Activated CD4-positive, alpha-beta T cell treated with anti-CD3 and anti-CD28 coated beads for 36 hours (primary cell): ENCODE data around the gene CHST11. TPM values are rescaled to one million over a fixed set of nuclear protein-coding genes. Genes with fewer than 3 reads are reported as not detected.
A peak's percentile ranks its signal among the peaks of the same experiment; 100 is the strongest.

Experiments
- ATAC-seq: fragments of 200-7000 bp; cut with Tn5 transposase; one replicate; pipeline ENCODE4 v1.10.0; 2021; ENCODE audit warnings: mild to moderate bottlenecking, moderate library complexity
- CTCF ChIA-PET: fragments of 350-600 bp; sonication (Branson Sonifier 250); formaldehyde crosslinking; loops from one replicate; lab custom pipeline; 2021; ENCODE audit warnings: antibody characterized with exemption; lab: Charles Lee
- POLR2A ChIA-PET: fragments of 350-600 bp; sonication (Branson Sonifier 250); formaldehyde crosslinking; loops from one replicate; lab custom pipeline; 2021; ENCODE audit warnings: antibody characterized with exemption, inconsistent platforms; lab: Charles Lee
- DNase-seq: peaks from one replicate; pipeline ENCODE4 v3.0.0-alpha.2; 2020
- H3K27ac Mint-ChIP-seq: one replicate; pipeline ENCODE4 v1.8.0; 2021; ENCODE audit warnings: mixed read lengths
- H3K27me3 Mint-ChIP-seq: one replicate; pipeline ENCODE4 v1.8.0; 2021; ENCODE audit warnings: mixed read lengths
- H3K36me3 Mint-ChIP-seq: one replicate; pipeline ENCODE4 v1.8.0; 2021; ENCODE audit warnings: low read depth, mixed read lengths
- H3K4me1 Mint-ChIP-seq: one replicate; pipeline ENCODE4 v1.8.0; 2021; ENCODE audit warnings: mixed read lengths
- H3K4me3 Mint-ChIP-seq: one replicate; pipeline ENCODE4 v1.8.0; 2021; ENCODE audit warnings: mild to moderate bottlenecking, moderate library complexity, mixed read lengths
- H3K9me3 Mint-ChIP-seq: one replicate; pipeline ENCODE4 v1.8.0; 2021; ENCODE audit warnings: low read depth, mixed read lengths
- intact Hi-C, 2 experiments: fragments of 100-400 bp; cut with DNase I in 1 of 2; cut with micrococcal nuclease in 1 of 2; formaldehyde crosslinking; loops; one replicate each; pipeline versions ENCODE4 v1.14.2 to v1.15.1; 2022 to 2024; cut with DNase I, micrococcal nuclease
- total RNA-seq, 2 experiments: library from RNA; stranded (reverse); gene quantifications; one replicate each; pipeline ENCODE4 v1.2.3, GENCODE V29; 2021

Gene CHST11
- total RNA-seq, 2 experiments from 2014 or later: 33.3 to 33.6 TPM

GRCh38 chr12:104452087-104452486, 4.7 kb upstream of the CHST11 start:
- intact Hi-C loops: no loop called here
- DNase-seq (no peak), ATAC-seq (no peak)
- H3K27ac Mint-ChIP-seq: no peak overlapping the region
- H3K9me3 Mint-ChIP-seq: peaks cover 2% of the 10 kb centered on the region
- H3K27me3 Mint-ChIP-seq: no peaks in the 10 kb centered on the region
- no peaks in the 10 kb centered on the region for H3K36me3 Mint-ChIP-seq
- H3K4me1 Mint-ChIP-seq: peaks cover 11% of the 10 kb centered on the region
- POLR2A ChIA-PET: no interaction called here
- H3K4me3 Mint-ChIP-seq: no peak overlapping the region
- CTCF ChIA-PET: interaction anchor here (1.1 kb wide), 1 partner anchor 39 kb away, joined by 3 read pairs; no protein-coding TSS in a partner anchor

DNA sequence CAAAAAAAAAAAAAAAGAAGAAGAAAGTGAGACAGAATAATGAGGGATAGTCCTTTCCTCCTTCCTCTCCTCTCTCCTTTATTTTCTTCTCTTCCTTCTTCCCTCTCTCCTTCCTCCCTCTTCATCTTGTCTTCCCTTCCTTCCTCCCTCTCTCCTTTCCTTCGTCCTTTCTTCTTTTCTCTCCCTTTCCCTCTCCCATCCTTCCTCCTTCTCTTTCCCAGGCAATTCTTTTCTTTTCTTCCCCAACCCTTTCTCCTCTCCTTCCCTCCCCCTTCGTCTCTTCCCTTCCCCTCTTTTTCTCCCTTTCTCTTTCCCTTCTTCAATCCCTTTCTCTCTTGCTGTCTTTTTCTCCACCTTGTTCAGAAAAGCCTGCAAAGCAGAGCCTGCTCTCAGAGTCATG, 3.6 kb upstream of the CHST11 start:
- no peak overlapping the region for H3K27ac Mint-ChIP-seq
- no peak for DNase-seq
- ChIA-PET CTCF (interaction anchor here (0.9 to 1.1 kb wide), 2 partner anchors 9 to 40 kb away, joined by 3 to 4 read pairs; no protein-coding TSS in a partner anchor), POLR2A (no interaction called here)
- ATAC-seq: no peak
- H3K4me3 Mint-ChIP-seq: no peak overlapping the region
- no peaks in the 10 kb centered on the region for H3K36me3 Mint-ChIP-seq
- intact Hi-C loops: no loop called here
- H3K9me3 Mint-ChIP-seq: peaks cover 2% of the 10 kb centered on the region
- no peaks in the 10 kb centered on the region for H3K27me3 Mint-ChIP-seq
- peaks cover 11% of the 10 kb centered on the region for H3K4me1 Mint-ChIP-seq

- peaks cover 20% of the 10 kb centered on the region for H3K4me1 Mint-ChIP-seq
- H3K27ac Mint-ChIP-seq: no peak overlapping the region
- intact Hi-C loops: loop anchor here (5.0 kb wide), 2 partner anchors 73 to 613 kb away; partner anchors contain the start of gene NT5DC3 (in 1 of the 2)
- H3K9me3 Mint-ChIP-seq: peaks cover 2% of the 10 kb centered on the region
- ChIA-PET POLR2A (no interaction called here), CTCF (no interaction called here)
- H3K4me3 Mint-ChIP-seq: no peak overlapping the region
- ATAC-seq (no peak), DNase-seq (no peak)
- H3K27me3 Mint-ChIP-seq: no peaks in the 10 kb centered on the region
- H3K36me3 Mint-ChIP-seq: no peaks in the 10 kb centered on the region
Measured at GRCh38 chr12:104454997-104455396, 1.8 kb upstream of the CHST11 start.

- ChIA-PET POLR2A (no interaction called here), CTCF (interaction anchor here (0.7 to 1.4 kb wide), 8 partner anchors 11 to 290 kb away, joined by 3 to 5 read pairs (median 3); no protein-coding TSS in a partner anchor)
- Mint-ChIP-seq H3K27ac (peak overlapping the region; percentile 89), H3K4me3 (peak overlapping the region; percentile 91), H3K4me1 (peaks cover 28% of the 10 kb centered on the region), H3K9me3 (peaks cover 2% of the 10 kb centered on the region), H3K27me3 (no peaks in the 10 kb centered on the region), H3K36me3 (no peaks in the 10 kb centered on the region)
- DNase-seq (no peak), ATAC-seq (no peak)
- intact Hi-C loops: loop anchor here (1.0 to 5.0 kb wide), 13 partner anchors 43 to 651 kb away; partner anchors contain the start of genes SLC41A2 (in 2 of the 2), NT5DC3 (in 1 of the 2) and WASHC4 (in 1 of the 2)
Measured at GRCh38 chr12:104455578-104456416, 951 bp upstream of the CHST11 start.

- intact Hi-C loops: loop anchor here (1.0 to 5.0 kb wide), 16 partner anchors 37 to 650 kb away; partner anchors contain the start of genes SLC41A2 (in 2 of the 2), NOPCHAP1 (in 1 of the 2), NT5DC3 (in 1 of the 2) and WASHC4 (in 1 of the 2)
- ChIA-PET POLR2A (interaction anchor here (0.7 kb wide), 1 partner anchor 238 kb away, joined by 3 read pairs; no protein-coding TSS in a partner anchor), CTCF (interaction anchor here (0.6 to 3.9 kb wide), 13 partner anchors 10 to 289 kb away, joined by 3 to 19 read pairs (median 3); no protein-coding TSS in a partner anchor)
- Mint-ChIP-seq H3K4me3 (peak overlapping the region; percentile 91), H3K9me3 (no peaks in the 10 kb centered on the region), H3K36me3 (no peaks in the 10 kb centered on the region), H3K4me1 (peaks cover 40% of the 10 kb centered on the region), H3K27ac (peak overlapping the region; percentile 97), H3K27me3 (no peaks in the 10 kb centered on the region)
- DNase-seq (peak; percentile 77), ATAC-seq (peak; percentile 35)
Measured at GRCh38 chr12:104456950-104457745, 400 bp downstream of the CHST11 start.

DNA sequence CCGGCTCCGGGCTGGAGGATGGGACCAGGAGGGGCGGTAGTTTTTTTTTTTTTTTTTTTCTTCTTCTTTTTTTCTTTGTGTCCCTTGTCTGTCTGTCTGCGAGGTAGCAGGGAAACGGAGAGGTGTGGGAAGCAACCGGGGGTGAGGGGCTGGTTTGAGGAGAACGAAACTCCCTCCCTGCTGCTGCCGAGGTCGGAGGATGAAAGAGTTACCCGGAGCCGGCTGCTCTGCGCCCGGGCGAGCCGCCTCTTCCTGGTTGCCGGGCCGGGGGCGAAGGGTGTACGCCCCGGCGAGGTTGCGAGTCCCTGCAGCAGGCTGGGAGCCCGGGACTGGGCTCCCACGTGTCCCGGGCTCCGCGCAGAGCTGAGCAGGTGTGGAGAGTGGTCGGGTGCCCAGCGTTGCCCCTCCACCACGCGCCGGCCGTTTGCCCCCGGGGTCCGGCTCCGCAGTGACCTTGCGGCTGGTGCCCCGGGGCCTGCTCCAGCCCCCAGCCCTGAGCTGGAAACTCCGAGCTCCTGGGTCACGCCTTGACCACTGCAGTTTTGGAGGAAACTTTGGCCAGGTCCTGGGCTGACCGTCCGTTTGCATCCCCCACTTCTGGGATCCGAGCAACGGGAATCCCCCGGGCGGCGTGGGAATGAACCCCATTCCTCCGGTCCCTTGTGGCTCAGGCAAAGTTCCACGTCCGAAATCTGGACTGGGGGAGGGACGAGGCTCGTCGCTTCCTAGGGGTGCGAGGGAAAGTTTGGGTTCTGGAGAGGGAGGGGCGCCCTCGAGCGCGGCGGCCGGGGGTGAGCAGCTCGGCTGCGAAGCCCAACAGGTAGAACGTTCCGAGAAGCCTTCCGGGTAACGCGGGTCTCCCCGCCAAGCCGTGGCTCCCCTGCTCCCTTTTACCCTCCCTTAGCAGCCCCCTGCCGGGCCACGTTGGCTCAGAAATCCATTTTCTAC, 1.3 kb downstream of the CHST11 start:
- no peaks in the 10 kb centered on the region for H3K27me3 Mint-ChIP-seq
- peaks cover 2% of the 10 kb centered on the region for H3K36me3 Mint-ChIP-seq
- CTCF ChIA-PET: interaction anchor here (0.7 to 3.9 kb wide), 10 partner anchors 15 to 733 kb away, joined by 3 to 19 read pairs (median 6); no protein-coding TSS in a partner anchor
- ATAC-seq (peak; percentile 40), DNase-seq (peak; percentile 73)
- H3K27ac Mint-ChIP-seq: peak overlapping the region; percentile 97
- intact Hi-C loops: loop anchor here (1.0 to 5.0 kb wide), 14 partner anchors 36 to 649 kb away; partner anchors contain the start of genes SLC41A2 (in 2 of the 2), NOPCHAP1 (in 1 of the 2), NT5DC3 (in 1 of the 2) and WASHC4 (in 1 of the 2)
- peaks cover 48% of the 10 kb centered on the region for H3K4me1 Mint-ChIP-seq
- POLR2A ChIA-PET: interaction anchor here (0.6 to 0.7 kb wide), 2 partner anchors 229 to 237 kb away, joined by 3 read pairs; no protein-coding TSS in a partner anchor
- no peaks in the 10 kb centered on the region for H3K9me3 Mint-ChIP-seq
- peak overlapping the region; percentile 91 for H3K4me3 Mint-ChIP-seq

- peaks cover 2% of the 10 kb centered on the region for H3K36me3 Mint-ChIP-seq
- no peaks in the 10 kb centered on the region for H3K9me3 Mint-ChIP-seq
- ATAC-seq: no peak
- peaks cover 56% of the 10 kb centered on the region for H3K4me1 Mint-ChIP-seq
- peak overlapping the region; percentile 91 for H3K4me3 Mint-ChIP-seq
- no peaks in the 10 kb centered on the region for H3K27me3 Mint-ChIP-seq
- DNase-seq: peak; percentile 36
- ChIA-PET POLR2A (interaction anchor here (0.6 to 3.1 kb wide), 2 partner anchors 35 to 229 kb away, joined by 3 to 14 read pairs; no protein-coding TSS in a partner anchor), CTCF (interaction anchor here (0.6 to 3.9 kb wide), 14 partner anchors 9 to 732 kb away, joined by 3 to 19 read pairs (median 4); no protein-coding TSS in a partner anchor)
- intact Hi-C loops: loop anchor here (1.0 to 5.0 kb wide), 4 partner anchors 39 to 617 kb away; partner anchors contain the start of gene NT5DC3 (in 1 of the 2)
- H3K27ac Mint-ChIP-seq: peak overlapping the region; percentile 87
Measured at GRCh38 chr12:104458694-104459367, 2.1 kb downstream of the CHST11 start.

- H3K4me3 Mint-ChIP-seq: peak overlapping the region; percentile 91
- H3K9me3 Mint-ChIP-seq: no peaks in the 10 kb centered on the region
- H3K36me3 Mint-ChIP-seq: peaks cover 2% of the 10 kb centered on the region
- H3K4me1 Mint-ChIP-seq: peaks cover 62% of the 10 kb centered on the region
- CTCF ChIA-PET: interaction anchor here (0.6 to 3.9 kb wide), 15 partner anchors 8 to 731 kb away, joined by 3 to 19 read pairs (median 4); no protein-coding TSS in a partner anchor
- no peak for DNase-seq
- ATAC-seq: no peak
- POLR2A ChIA-PET: interaction anchor here (1.2 to 3.1 kb wide), 2 partner anchors 35 to 236 kb away, joined by 3 to 14 read pairs; no protein-coding TSS in a partner anchor
- peak overlapping the region; percentile 87 for H3K27ac Mint-ChIP-seq
- intact Hi-C loops: loop anchor here (1.0 to 5.0 kb wide), 4 partner anchors 39 to 617 kb away; partner anchors contain the start of gene NT5DC3 (in 1 of the 2)
- no peaks in the 10 kb centered on the region for H3K27me3 Mint-ChIP-seq
Measured at GRCh38 chr12:104459368-104459909, 2.7 kb downstream of the CHST11 start.
